Upper lobe of right lung (tissue), 1 donor: Measurements from ENCODE around the gene DOCK1. TPM values are rescaled to one million over a fixed set of nuclear protein-coding genes. Genes with fewer than 3 reads are reported as not detected.

Source experiments
- ATAC-seq: fragments of 200-7000 bp; cut with Tn5 transposase; one replicate; pipeline ENCODE4 v1.9.1; 2020; ENCODE audit warnings: mild to moderate bottlenecking, moderate library complexity
- DNase-seq: peaks from one replicate; pipeline ENCODE4 v3.0.0-alpha.2; 2020
- H3K27ac ChIP-seq: fragments of 200-600 bp; one replicate; pipeline ENCODE4 v1.8.0; 2022
- H3K27me3 ChIP-seq: fragments of 200-600 bp; one replicate; pipeline ENCODE4 v1.8.0; 2022; ENCODE audit warnings: mild to moderate bottlenecking
- H3K36me3 ChIP-seq: fragments of 200-600 bp; one replicate; pipeline ENCODE4 v1.8.0; 2022
- H3K4me1 ChIP-seq: fragments of 200-600 bp; one replicate; pipeline ENCODE4 v1.8.0; 2022
- H3K4me3 ChIP-seq: fragments of 200-600 bp; one replicate; pipeline ENCODE4 v1.8.0; 2022; ENCODE audit warnings: mild to moderate bottlenecking
- H3K9me3 ChIP-seq: fragments of 200-600 bp; one replicate; pipeline ENCODE4 v1.8.0; 2022
- CTCF ChIP-seq: fragments of 200-600 bp; IDR thresholded peaks from one replicate; pipeline ENCODE4 v1.8.0; 2022; ENCODE audit warnings: antibody characterized with exemption
- intact Hi-C: fragments of 100-400 bp; cut with DNase I; formaldehyde crosslinking; loops from one replicate; pipeline ENCODE4 v1.11.0; 2022
- total RNA-seq: library from RNA; stranded (reverse); fragmentation: NEBNext Ultra II Directional; extraction: Animal tissue kit (Norgen Biotek cat#: 25700); gene quantifications from one replicate; pipeline ENCODE4 v1.2.1, GENCODE V29; 2021
- donor health status: DM: no; HTN: yes; CAD: no; lungs with severe emphysema.

Gene DOCK1
- total RNA-seq, 1 donor from 2014 or later, result 46.4 TPM

- H3K36me3 ChIP-seq, result no peaks in the 10 kb centered on the region
- peak; percentile 0 for DNase-seq
- no peaks in the 10 kb centered on the region for H3K27me3 ChIP-seq
These were observed 505.8 kb downstream of the DOCK1 start for GRCh38 chr10:127411062-127411461.

GRCh38 chr10:127413326-127413725 is 508.1 kb downstream of the DOCK1 start:
- DNase-seq (peak; percentile 54), ATAC-seq (no peak)
- H3K4me1 ChIP-seq, result peaks cover under 1% of the 10 kb centered on the region
- no peak for TF ChIP-seq CTCF
- H3K36me3 ChIP-seq, result no peaks in the 10 kb centered on the region
- intact Hi-C loops, result no loop called here
- no peak overlapping the region for H3K27ac ChIP-seq
- no peak overlapping the region for H3K4me3 ChIP-seq
- H3K27me3 ChIP-seq, result no peaks in the 10 kb centered on the region
- no peaks in the 10 kb centered on the region for H3K9me3 ChIP-seq

More at GRCh38 chr10:127411062-127411461, 505.8 kb downstream of the DOCK1 start:
- intact Hi-C loops, result no loop called here
- Histone ChIP-seq H3K4me3 (no peak overlapping the region), H3K4me1 (peaks cover 3% of the 10 kb centered on the region), H3K27ac (no peak overlapping the region), H3K9me3 (no peaks in the 10 kb centered on the region)
- ATAC-seq, result no peak
- no peak for TF ChIP-seq CTCF

- Histone ChIP-seq H3K9me3 (no peaks in the 10 kb centered on the region), H3K4me1 (no peaks in the 10 kb centered on the region), H3K4me3 (no peak overlapping the region), H3K27ac (no peak overlapping the region), H3K36me3 (peaks cover 1% of the 10 kb centered on the region), H3K27me3 (no peaks in the 10 kb centered on the region)
- no peak for DNase-seq
- intact Hi-C loops, result no loop called here
- no peak for TF ChIP-seq CTCF
- no peak for ATAC-seq
These were observed 508.8 kb downstream of the DOCK1 start for GRCh38 chr10:127414024-127414423.

- H3K27me3 ChIP-seq, result no peaks in the 10 kb centered on the region
- peaks cover 12% of the 10 kb centered on the region for H3K36me3 ChIP-seq
- no peak for TF ChIP-seq CTCF
- H3K27ac ChIP-seq, result no peak overlapping the region
- no peak for ATAC-seq
- no peaks in the 10 kb centered on the region for H3K9me3 ChIP-seq
- intact Hi-C loops, result no loop called here
- H3K4me1 ChIP-seq, result no peaks in the 10 kb centered on the region
- no peak overlapping the region for H3K4me3 ChIP-seq
- no peak for DNase-seq
These were observed 509.9 kb downstream of the DOCK1 start for GRCh38 chr10:127415116-127415515.

GRCh38 chr10:127415901-127416581 is 510.8 kb downstream of the DOCK1 start:
- ATAC-seq (no peak), DNase-seq (no peak)
- intact Hi-C loops, result no loop called here
- no peak overlapping the region for H3K4me3 ChIP-seq
- peaks cover 16% of the 10 kb centered on the region for H3K36me3 ChIP-seq
- no peaks in the 10 kb centered on the region for H3K4me1 ChIP-seq
- no peak for TF ChIP-seq CTCF
- no peak overlapping the region for H3K27ac ChIP-seq
- H3K9me3 ChIP-seq, result no peaks in the 10 kb centered on the region
- H3K27me3 ChIP-seq, result no peaks in the 10 kb centered on the region

GRCh38 chr10:127417031-127417430 is 511.8 kb downstream of the DOCK1 start:
- H3K4me1 ChIP-seq, result no peaks in the 10 kb centered on the region
- intact Hi-C loops, result no loop called here
- H3K36me3 ChIP-seq, result peaks cover 16% of the 10 kb centered on the region
- H3K9me3 ChIP-seq, result no peaks in the 10 kb centered on the region
- no peak overlapping the region for H3K27ac ChIP-seq
- H3K4me3 ChIP-seq, result no peak overlapping the region
- ATAC-seq (no peak), DNase-seq (peak; percentile 43)
- no peak for TF ChIP-seq CTCF
- H3K27me3 ChIP-seq, result no peaks in the 10 kb centered on the region
